Omental fat pad (tissue), 4 donors: Measurements from ENCODE around the gene SGSH. TPM values are rescaled to one million over a fixed set of nuclear protein-coding genes. Genes with fewer than 3 reads are reported as not detected.
A peak's percentile ranks its signal among the peaks of the same experiment; 100 is the strongest.
"Not testable (repeated sequence)": the region's sequence is repeated elsewhere in the genome, so short reads cannot be mapped to it uniquely, and the experiment has no call there.

Experiments
- ATAC-seq: fragments of 150-250 bp; one replicate; pipeline ENCODE4 v1.9.1; 2016; ENCODE audit warnings: mild to moderate bottlenecking, moderate library complexity; ENCODE audit not compliant: low FRiP score
- DNase-seq: peaks from one replicate; pipeline ENCODE4 v3.0.0-alpha.2; 2019; ENCODE audit warnings: low spot score
- CTCF ChIP-seq, 3 donors: fragments of 450-650 bp; IDR thresholded peaks; one replicate each; pipeline ENCODE4 v1.5.1; 2016 to 2017; ENCODE audit warnings: antibody characterized with exemption in 3 of 3, mild to moderate bottlenecking in 3 of 3, moderate library complexity in 2 of 3
- total RNA-seq, 4 donors: library from RNA; depleted of rRNA; stranded (reverse); fragments of >200 nt; gene quantifications; one replicate each; pipeline ENCODE4 v1.1.0, GENCODE V29; 2016

The SGSH gene
- total RNA-seq, 4 donors from 2014 or later: 16.2 to 32.2 (median 28.0) TPM

DNA sequence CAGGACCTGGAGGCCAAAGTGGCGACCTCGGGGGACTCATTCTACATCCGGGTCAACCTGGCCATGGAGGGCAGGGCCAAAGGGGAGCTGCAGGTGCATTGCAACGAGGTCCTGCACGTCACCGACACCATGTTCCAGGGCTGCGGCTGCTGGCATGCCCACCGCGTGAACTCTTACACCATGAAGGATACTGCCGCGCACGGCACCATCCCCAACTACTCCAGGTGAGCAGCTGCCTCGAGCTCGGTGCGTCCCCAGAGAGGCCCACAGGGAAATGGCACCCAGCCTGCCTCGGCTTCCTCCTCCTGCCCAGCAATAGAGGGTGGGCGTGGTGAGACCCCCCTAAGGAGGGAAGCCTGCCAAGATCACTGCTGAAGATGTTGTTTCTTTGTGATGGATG, 17.9 kb downstream of the SGSH start:
- DNase-seq: no peak

DNA sequence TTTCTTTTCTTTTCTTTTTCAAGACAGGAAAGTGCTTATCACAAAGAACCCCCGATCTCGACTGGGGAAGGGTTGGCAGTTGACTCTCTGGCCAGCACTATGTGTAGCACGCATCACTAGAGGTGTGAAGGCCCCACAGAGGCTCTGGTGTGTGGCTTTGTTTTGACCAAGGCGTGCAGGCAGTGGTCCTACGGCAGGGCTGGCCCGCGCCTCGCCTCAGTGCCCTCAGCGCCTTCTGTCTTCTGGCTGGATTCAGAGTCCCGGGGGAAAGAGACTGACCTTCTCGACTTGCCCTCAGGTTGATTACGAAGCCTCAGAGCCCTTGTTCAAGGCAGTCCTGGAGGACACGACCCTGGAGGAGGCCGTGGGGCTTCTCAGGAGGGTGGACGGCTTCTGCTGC, 18.7 kb downstream of the SGSH start:
- DNase-seq (no peak), ATAC-seq (no peak)
- TF ChIP-seq CTCF (IDR thresholded peaks at IDR 0.05): no peak

More for the DNA sequence above, 17.9 kb downstream of the SGSH start:
- ATAC-seq: no peak
- no peak for TF ChIP-seq CTCF (IDR thresholded peaks at IDR 0.05)

DNA sequence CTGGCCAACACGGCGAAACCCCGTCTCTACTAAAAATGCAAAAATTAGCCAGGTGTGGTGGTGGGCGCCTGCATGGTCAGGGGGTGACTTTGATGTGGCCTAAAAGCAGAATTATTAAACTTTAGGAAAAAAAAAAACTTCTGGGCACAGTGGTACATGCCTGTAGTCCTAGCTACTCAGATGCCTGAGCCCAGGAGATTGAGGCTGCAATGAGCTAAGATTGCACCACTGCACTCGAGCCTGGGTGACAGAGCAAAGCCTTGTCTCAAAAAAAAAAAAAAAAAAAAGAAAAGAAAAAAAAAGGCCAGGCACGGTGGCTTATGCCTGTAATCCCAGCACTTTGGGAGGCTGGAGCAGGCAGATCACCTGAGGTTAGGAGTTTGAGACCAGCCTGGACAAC, 20.8 kb downstream of the SGSH start:
- DNase-seq, ATAC-seq: not testable (repeated sequence)

GRCh38 chr17:80198144-80198661, 21.9 kb downstream of the SGSH start:
- ATAC-seq (no peak), DNase-seq (no peak)
- no peak for TF ChIP-seq CTCF (IDR thresholded peaks at IDR 0.05)

GRCh38 chr17:80196652-80197051, 23.5 kb downstream of the SGSH start:
- ATAC-seq: no peak
- no peak for TF ChIP-seq CTCF (IDR thresholded peaks at IDR 0.05)

DNA sequence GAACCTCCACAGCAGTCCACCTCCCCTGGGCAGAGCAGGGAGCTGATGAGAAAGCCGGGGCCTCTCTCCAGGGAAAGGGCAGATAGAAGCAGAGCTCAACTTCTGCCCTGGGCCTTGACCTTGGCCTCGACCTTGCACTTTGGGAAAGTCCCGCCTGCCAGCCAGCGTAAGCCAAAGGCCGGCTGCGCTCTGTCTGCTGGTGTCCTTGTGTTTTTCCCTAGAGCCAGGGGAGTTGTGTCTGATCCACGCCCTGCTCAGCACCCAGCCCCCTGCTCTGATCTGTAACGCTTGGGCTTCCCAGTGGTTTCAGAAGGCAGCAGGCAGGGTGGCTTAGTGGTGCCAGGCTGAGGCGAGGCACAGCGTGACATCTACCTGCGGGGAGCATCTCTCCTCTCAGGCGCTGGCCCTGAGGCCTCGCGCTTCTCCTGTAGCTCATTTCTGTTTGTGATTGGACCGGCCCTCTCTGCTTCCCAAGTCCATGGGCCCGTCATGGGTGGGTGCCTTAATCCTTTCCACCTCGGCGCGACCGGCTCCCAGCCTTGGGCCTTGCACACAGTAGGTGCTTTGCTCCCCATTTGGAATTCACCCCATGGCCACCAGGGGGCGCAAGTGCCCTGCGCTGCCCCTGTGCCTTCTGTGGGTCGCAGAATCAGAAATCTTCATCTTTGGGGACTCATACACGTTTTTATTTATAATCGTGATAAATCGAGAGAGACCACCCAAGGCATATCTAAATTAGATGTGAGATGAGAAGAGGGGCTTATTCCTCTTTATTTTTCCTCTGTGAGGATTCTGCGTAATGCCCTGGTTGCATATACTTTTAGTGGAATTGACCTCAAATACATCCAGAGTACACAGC, 24.2 kb downstream of the SGSH start:
- DNase-seq (no peak), ATAC-seq (peak; percentile 42)
- TF ChIP-seq CTCF (IDR thresholded peaks at IDR 0.05): peak in 1 of 3 donors; percentile 55

More at GRCh38 chr17:80196652-80197051, 23.5 kb downstream of the SGSH start:
- DNase-seq: no peak

DNA sequence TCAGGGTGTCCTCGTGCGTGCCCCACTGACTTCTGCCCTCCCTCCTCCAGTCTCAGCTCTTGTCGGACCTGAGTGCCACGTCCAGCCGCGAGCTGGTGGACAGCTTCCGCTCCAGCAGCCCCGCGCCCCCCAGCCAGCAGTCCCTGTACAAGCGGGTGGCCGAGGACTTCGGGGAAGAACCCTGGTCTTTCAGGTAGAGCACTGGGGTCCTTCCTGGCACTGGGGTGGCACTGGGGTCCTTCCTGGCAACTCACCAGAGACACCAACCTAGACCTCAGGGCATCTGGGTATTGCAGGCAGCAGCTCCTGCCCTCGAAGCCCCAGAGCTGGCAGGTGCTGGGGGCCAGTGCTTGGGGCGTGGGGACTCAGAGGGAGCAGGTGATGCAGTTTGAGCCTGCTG, 25.0 kb downstream of the SGSH start:
- TF ChIP-seq CTCF (IDR thresholded peaks at IDR 0.05): no peak
- DNase-seq (no peak), ATAC-seq (no peak)
